Lower leg skin (tissue), 4 donors: ENCODE data around the gene ACSL1. TPM values are rescaled to one million over a fixed set of nuclear protein-coding genes. Genes with fewer than 3 reads are reported as not detected.
"Not testable (repeated sequence)": the region's sequence is repeated elsewhere in the genome, so short reads cannot be mapped to it uniquely, and the experiment has no call there.

Source experiments
- DNase-seq, 2 donors: peaks; one replicate each; pipeline ENCODE4 v3.0.0-alpha.2; 2019; ENCODE audit warnings: low spot score in 2 of 2
- H3K4me3 ChIP-seq: fragments of 200-600 bp; sonication (generic); 2 replicates; pipeline ENCODE4 v1.5.1; 2017; ENCODE audit warnings: mild to moderate bottlenecking, low read depth; ENCODE audit not compliant: poor library complexity, severe bottlenecking
- POLR2A ChIP-seq, 2 donors: fragments of 450-650 bp; IDR thresholded peaks; one replicate each; pipeline ENCODE4 v1.6.1; 2016 to 2017; ENCODE audit warnings: antibody characterized with exemption in 2 of 2, mild to moderate bottlenecking in 1 of 2, moderate library complexity in 1 of 2
- WGBS, 2 donors: methylation state at CpG; one replicate each; pipeline ENCODE4 v1.1.5; 2018; 5-methylcytosine and 5-hydroxymethylcytosine counted together
- intact Hi-C: fragments of 100-400 bp; cut with DNase I; formaldehyde crosslinking; loops from one replicate; pipeline ENCODE4 v1.15.0; 2023; ENCODE audit warnings: low total_unique reads
- total RNA-seq, 4 donors: library from RNA; depleted of rRNA; stranded (reverse); fragments of >200 nt; gene quantifications; one replicate each; pipeline ENCODE4 v1.1.0, GENCODE V29; 2016
- TF ChIP-seq, protein P1 (sequence below), 3 donors: fragments of 450-650 bp; IDR thresholded peaks; one replicate each; pipeline ENCODE4 v1.5.1; 2016; ENCODE audit warnings: antibody characterized with exemption in 3 of 3, mild to moderate bottlenecking in 3 of 3, moderate library complexity in 2 of 3

Gene ACSL1
- total RNA-seq, 4 donors from 2014 or later: 190 to 308 (median 266) TPM

DNA sequence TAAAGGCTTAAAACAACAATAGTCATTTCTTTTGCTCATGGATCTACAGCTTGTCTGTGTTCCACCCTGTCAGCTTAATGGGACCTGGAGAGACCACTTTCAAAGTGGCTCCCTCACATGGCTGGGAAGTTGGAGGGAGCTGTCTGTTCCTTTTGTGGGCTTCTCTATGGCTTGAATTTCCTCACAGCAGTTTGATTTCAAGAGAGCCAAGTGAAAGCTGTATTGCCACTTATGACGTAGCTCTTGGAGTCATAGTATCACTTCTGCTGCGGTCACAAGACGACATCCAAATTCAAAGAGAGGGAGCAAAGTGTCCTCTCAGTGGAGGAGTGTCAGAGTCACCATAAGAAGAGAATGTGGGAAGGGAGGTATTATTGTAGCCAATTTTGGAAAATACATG, 22.7 kb upstream of the ACSL1 start:
- no peak for DNase-seq
- TF ChIP-seq POLR2A (IDR thresholded peaks at IDR 0.05): no peak
- TF ChIP-seq, protein P1, sequence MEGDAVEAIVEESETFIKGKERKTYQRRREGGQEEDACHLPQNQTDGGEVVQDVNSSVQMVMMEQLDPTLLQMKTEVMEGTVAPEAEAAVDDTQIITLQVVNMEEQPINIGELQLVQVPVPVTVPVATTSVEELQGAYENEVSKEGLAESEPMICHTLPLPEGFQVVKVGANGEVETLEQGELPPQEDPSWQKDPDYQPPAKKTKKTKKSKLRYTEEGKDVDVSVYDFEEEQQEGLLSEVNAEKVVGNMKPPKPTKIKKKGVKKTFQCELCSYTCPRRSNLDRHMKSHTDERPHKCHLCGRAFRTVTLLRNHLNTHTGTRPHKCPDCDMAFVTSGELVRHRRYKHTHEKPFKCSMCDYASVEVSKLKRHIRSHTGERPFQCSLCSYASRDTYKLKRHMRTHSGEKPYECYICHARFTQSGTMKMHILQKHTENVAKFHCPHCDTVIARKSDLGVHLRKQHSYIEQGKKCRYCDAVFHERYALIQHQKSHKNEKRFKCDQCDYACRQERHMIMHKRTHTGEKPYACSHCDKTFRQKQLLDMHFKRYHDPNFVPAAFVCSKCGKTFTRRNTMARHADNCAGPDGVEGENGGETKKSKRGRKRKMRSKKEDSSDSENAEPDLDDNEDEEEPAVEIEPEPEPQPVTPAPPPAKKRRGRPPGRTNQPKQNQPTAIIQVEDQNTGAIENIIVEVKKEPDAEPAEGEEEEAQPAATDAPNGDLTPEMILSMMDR (IDR thresholded peaks at IDR 0.05): no peak
- no peak overlapping the region for H3K4me3 ChIP-seq
- intact Hi-C loops: no loop called here
- WGBS, 2 donors: 73 to 80% methylated on average over 3 of the region's 3 CpGs

DNA sequence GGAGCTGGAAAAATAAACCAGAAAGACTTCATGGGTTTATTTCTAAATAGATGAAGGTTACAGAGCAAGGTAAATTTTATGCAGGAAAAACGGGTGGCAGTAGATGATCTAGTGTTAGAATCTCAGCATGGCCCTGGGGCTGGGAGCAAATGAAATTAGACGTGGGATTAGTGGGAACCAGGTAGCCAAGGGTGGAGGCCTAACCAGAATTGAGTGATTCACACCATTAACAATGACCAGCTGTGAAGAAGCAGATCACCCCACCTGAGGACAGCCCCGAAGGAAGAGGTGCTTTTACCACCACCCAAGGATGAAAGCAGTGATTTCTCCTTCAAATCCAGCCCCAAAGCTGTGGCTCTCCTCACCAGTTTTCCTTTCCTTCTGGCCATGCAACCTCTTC, 20.8 kb upstream of the ACSL1 start:
- no peak overlapping the region for H3K4me3 ChIP-seq
- intact Hi-C loops: no loop called here
- no peak for DNase-seq
- TF ChIP-seq POLR2A (IDR thresholded peaks at IDR 0.05): no peak
- TF ChIP-seq, protein P1 (IDR thresholded peaks at IDR 0.05): no peak
- 84% methylated on average over 3 of the region's 3 CpGs for WGBS, 2 donors

GRCh38 chr4:184845367-184846021, 19.7 kb upstream of the ACSL1 start:
- intact Hi-C loops: no loop called here
- TF ChIP-seq, protein P1 (IDR thresholded peaks at IDR 0.05): no peak
- no peak for TF ChIP-seq POLR2A (IDR thresholded peaks at IDR 0.05)
- WGBS, 2 donors: 49 to 62% methylated on average over 7 of the region's 7 CpGs
- H3K4me3 ChIP-seq: no peak overlapping the region
- DNase-seq: no peak

DNA sequence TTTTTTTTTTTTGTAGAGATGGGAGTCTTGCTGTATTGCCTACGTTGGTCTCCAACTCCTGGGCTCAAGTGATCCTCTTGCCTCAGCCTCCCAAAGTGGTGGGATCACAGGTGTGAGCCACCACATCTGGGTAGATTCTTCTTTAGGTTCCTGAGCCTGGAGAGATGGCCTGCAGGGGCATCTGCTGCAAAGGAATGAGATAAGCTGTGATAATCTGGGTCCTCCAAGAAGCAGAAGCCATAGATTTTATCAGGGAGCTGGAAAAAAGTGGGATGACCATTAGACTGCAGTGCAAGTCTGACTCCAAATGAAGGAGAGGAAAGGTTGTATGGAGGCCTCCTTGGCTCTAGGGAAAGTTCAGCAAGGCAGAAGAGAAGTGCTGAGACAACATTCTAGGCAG, 19.0 kb upstream of the ACSL1 start:
- intact Hi-C loops: no loop called here
- 79 to 90% methylated on average over 1 of the region's 1 CpG for WGBS, 2 donors
- TF ChIP-seq, protein P1 (IDR thresholded peaks at IDR 0.05): no peak
- TF ChIP-seq POLR2A (IDR thresholded peaks at IDR 0.05): no peak
- no peak overlapping the region for H3K4me3 ChIP-seq
- DNase-seq: no peak

DNA sequence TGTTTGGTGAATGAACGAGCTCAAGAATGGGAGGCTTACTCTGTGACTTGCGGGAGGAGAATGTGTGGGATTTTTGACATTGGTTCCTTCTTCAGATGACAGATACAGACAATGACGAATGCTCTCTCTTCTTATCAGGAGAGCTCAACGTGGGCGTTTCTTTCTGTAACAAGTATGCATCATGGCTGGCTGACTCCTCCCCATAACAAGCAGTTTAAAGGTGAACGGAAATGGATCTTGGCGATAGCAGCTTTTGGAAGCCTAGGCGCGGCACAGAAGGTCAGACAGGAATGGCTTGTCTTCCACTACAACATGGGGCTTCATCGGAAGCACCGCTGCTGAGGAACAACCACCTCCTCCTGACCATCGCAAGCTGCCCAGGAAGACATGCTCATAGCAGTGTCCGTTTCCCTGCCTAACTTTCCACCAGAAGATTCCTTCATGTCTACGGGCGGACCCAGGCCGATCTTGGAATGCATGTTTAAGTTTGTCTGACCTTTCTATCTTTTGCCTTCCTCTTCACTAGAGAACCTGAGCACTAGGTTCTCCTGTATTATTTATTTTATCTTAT, 18.3 kb upstream of the ACSL1 start:
- intact Hi-C loops: no loop called here
- TF ChIP-seq, protein P1 (IDR thresholded peaks at IDR 0.05): no peak
- no peak for TF ChIP-seq POLR2A (IDR thresholded peaks at IDR 0.05)
- 88 to 89% methylated on average over 16 of the region's 16 CpGs for WGBS, 2 donors

DNA sequence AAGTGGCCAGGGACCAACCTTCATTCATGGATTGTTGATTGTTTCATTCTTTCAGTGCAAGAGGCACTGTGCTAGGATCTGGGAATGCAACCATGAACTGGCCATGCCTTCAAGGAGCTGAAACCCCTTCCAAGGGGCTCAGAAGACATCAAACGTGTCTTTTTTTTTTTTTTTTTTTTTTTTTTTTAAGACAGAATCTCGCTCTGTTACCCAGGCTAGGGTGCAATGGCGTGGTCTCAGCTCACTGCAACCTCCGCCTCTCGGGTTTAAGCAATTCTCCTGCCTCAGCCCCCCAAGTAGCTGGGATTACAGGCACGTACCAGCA, 13.3 kb upstream of the ACSL1 start:
- intact Hi-C loops, DNase-seq, H3K4me3 ChIP-seq: not testable (repeated sequence)
- WGBS, 2 donors: 88 to 96% methylated on average over 6 of the region's 6 CpGs

More for the DNA sequence above, 18.3 kb upstream of the ACSL1 start:
- no peak for DNase-seq
- H3K4me3 ChIP-seq: no peak overlapping the region
